ENCODE measurements around the gene MLF2.
"Not testable (repeated sequence)": the region's sequence is repeated elsewhere in the genome, so short reads cannot be mapped to it uniquely, and the experiment has no call there.

Gene MLF2

GRCh38 chr12:6734506-6735387, 18.2 kb downstream of the MLF2 start:
- DNase-seq (ENCODE audit: low spot score) = no peak

GRCh38 chr12:6730169-6730568, 22.8 kb downstream of the MLF2 start:
- DNase-seq (ENCODE audit: low spot score) = no peak

DNA sequence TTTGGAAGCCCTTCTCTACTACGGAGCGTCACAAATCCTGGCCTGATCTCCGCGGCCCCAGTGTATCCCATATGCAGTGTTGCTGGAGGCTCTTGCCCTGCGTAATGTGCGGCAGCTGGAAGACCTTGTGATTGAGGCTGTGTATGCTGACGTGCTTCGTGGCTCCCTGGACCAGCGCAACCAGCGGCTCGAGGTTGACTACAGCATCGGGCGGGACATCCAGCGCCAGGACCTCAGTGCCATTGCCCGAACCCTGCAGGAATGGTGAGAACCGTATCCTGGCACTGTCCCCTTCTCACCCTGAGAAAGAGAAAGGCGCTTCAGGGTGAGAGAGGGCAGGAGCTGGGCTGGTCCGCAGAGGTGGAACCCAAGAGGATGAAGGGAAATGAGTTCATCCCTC, 23.8 kb downstream of the MLF2 start:
- DNase-seq (ENCODE audit: low spot score) = no peak

- no peak for DNase-seq (ENCODE audit: low spot score)
These were observed 27.6 kb downstream of the MLF2 start for GRCh38 chr12:6725350-6725749.

DNA sequence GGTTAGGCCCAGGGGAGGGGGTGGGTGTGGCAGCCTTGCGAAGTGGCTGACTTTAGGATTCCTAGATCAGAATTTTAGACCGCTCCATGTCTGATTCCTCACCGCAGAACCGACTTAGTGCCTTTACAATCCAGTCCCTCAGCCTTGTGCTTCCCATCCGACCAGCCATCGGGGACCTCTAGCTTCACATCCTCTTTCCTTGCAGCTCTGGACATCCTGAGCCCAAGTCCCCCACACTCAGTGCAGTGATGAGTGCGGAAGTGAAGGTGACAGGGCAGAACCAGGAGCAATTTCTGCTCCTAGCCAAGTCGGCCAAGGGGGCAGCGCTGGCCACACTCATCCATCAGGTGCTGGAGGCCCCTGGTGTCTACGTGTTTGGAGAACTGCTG, 28.5 kb downstream of the MLF2 start:
- DNase-seq (ENCODE audit: low spot score) = peak; percentile 61

- DNase-seq (ENCODE audit: low spot score) = peak; percentile 100
These were observed 29.1 kb downstream of the MLF2 start, which contains the start of gene COPS7A for GRCh38 chr12:6723607-6724408. Gene COPS7A (plus strand): TSS chr12:6724046. CDS start chr12:6724657, 611 bp downstream.

- DNase-seq (ENCODE audit: low spot score) = no peak
These were observed 30.1 kb downstream of the MLF2 start for GRCh38 chr12:6722863-6723262.

GRCh38 chr12:6716874-6717437, 36.0 kb downstream of the MLF2 start:
- no peak for DNase-seq (ENCODE audit: low spot score)

DNA sequence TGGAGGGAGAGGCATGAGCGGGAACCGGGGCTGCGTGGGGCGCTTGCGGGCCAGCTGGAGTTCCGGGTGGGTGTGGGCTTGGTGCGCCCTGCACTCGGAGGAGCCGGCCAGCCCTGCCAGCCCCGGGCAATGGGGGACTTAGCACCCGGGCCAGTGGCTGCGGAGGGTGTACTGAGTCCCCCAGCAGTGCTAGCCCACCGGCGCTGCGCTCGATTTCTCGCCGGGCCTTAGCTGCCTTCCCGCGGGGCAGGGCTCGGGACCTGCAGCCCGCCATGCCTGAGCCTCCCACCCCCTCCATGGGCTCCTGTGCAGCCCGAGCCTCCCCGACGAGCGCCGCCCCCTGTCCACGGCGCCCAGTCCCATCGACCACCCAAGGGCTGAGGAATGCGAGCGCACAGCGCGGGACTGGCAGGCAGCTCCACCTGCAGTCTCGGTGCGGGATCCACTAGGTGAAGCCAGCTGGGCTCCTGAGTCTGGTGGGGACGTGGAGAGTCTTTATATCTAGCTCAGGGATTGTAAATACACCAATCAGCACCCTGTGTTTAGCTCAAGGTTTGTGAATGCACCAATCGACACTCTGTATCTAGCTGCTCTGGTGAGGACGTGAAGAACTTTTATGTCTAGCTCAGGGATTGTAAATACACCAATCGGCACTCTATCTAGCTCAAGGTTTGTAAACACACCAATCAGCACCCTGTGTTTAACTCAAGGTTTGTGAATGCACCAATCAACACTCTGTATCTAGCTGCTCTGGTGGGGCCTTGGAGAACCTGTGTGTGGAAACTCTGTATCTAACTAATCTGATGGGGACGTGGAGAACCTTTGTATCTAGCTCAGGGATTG, 36.7 kb downstream of the MLF2 start:
- not testable (repeated sequence) for DNase-seq (ENCODE audit: low spot score)

GRCh38 chr12:6708960-6709394, 44.0 kb downstream of the MLF2 start:
- no peak for DNase-seq (ENCODE audit: low spot score)

GRCh38 chr12:6708351-6708750, 44.6 kb downstream of the MLF2 start:
- not testable (repeated sequence) for DNase-seq (ENCODE audit: low spot score)

GRCh38 chr12:6703631-6704030, 49.3 kb downstream of the MLF2 start:
- peak; percentile 64 for DNase-seq (ENCODE audit: low spot score)

DNA sequence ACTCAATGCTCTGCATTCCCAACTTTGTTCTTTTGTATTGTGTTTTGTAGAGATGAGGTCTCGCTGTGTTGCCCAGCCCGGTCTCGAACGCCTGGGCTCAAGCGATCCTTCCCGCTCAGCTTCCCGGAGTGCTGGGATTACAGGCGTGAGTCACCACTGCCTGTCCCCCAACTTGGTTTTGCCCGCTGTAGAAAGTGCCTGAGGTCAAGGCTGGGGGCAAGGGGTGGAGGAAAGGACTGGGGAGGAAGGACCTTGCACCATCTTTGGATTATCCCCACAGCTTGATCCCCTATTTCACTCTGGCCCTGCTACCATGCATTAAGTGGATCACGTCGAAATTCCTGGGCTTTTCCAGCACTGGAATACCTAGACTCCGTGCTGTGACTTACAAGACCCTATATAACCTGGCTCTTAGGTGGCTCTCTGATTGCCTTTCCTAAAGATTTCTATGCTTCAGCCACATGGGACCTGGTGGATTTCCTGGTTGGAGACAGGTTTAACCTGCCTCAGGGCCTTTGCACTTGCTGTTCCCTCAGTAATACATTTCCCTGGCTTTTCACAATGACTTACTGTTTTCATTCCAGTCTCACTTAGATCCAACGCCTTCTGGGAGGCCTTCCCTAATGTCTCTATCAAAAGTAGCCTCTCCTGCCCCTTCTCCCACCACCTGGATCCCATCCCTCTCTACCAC, 51.7 kb downstream of the MLF2 start:
- DNase-seq (ENCODE audit: low spot score) = no peak

DNA sequence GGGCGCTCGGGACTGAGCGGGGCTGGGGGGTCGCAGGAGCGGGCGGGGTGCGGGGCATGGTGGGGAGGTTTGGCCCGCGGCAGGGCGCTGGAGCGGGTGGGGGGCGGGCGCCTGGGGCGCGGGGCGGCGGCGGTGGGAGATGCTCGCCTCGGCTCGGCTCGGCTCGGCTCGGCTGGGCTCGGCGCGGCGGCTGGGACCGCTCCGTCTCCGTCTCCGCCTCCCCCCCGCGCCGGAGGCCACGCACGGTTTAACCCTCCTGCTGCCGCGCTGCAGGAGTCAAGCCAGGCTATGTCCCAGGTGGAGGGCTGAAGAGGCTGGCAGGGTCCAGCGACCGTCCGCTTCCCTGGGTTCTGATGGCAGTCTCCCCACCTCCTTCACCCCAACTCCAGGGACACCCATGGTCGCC, 52.3 kb downstream of the MLF2 start, which contains the start of gene PIANP:
Gene PIANP, minus strand, starts transcription at position 170 of the 406 bp plus-strand sequence. CDS start 2,754 bp downstream, outside the sequence.
- DNase-seq (ENCODE audit: low spot score) = no peak

DNA sequence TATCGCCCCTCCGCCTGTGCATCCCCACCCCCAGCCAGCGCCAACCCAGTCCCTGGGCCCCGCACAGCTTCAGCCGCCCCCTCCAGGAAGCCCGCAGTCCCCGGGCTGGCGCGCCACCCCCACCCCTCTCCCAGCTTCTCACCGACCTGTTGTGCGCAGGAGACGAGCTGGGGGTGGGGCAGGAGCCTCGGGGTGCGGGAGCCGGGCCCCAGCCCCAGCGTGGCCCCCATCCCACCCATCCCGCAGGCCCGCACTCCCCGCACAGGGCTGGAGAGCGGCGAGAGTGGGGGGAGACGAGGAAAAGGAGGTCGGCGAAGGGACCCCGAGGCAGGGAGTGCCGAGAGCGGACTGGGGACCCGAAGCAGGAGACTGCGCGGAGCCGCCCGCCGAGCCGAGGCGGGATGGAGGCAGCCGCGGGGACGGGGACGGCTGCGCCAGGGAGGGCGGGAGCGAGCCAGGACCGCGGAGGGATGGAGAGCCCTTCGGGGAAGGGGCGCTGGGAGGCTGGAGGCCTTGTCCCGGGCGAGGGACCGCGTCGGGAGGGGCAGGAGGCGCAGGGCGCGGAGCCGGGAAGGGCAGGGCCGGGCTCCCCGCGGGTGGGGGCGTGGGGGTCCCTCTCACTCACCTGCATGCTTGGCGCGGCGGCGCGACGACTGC, 52.8 kb downstream of the MLF2 start:
- DNase-seq (ENCODE audit: low spot score) = no peak

GRCh38 chr12:6699259-6699988, 53.5 kb downstream of the MLF2 start:
- no peak for DNase-seq (ENCODE audit: low spot score)

GRCh38 chr12:6698352-6699046, 54.4 kb downstream of the MLF2 start:
- no peak for DNase-seq (ENCODE audit: low spot score)
